ENCODE measurements around the gene L3MBTL4.

- TF ChIP-seq POLR2A (IDR thresholded peaks at IDR 0.05) = no peak
- TF ChIP-seq CTCF (IDR thresholded peaks at IDR 0.05) = no peak
Measured at GRCh38 chr18:5986257-5986931, 428.3 kb downstream of the L3MBTL4 start.

Measured in esophagus squamous epithelium (tissue), 4 donors.